Measurements from ENCODE around the gene TXNDC16. TPM values are rescaled to one million over a fixed set of nuclear protein-coding genes. Genes with fewer than 3 reads are reported as not detected.

The TXNDC16 gene
- total and polyA plus RNA-seq, 2 donors (not counting 3 experiments of a cell fraction or from before 2014, with no cell fraction given) = 2.3 to 4.5 TPM

DNA sequence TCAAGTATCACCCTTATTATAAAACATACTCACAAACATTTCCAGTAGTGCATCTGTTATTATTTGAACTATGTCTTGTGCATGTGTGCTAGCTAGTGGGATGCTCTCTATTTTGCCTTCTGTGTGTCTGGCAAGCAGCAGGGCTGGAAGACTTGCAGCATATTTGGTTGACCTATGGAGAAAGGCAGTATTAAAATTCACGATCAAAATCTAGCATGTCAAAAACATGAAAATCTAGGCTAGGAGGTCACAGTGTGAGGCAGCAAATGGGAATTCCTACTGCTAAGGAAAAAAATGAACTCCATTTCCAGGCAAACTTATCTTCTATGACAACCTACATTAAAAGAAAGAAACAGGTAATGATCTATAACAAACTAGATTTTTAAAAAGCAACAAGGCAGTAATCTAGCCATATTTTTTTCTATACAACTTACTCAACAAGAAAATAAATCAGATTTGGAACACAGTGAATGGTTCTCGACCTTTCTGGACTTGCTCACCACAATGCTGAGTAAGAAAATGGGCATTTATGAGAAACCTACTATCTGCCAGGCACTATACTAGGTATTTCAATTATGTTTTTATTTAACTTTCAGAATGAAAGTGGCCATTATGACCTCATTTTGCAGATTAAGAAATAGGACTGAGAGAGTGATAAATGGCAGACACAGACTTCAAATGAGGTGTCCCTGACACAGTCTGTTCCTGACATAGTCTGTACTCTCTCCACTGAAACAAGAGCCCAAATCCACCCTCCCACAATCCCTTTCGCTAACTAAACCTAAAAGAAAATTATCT, 96.8 kb downstream of the TXNDC16 start:
- no peak overlapping the region for H3K4me3 ChIP-seq (replicated peaks in 1 of 3; ENCODE audit: insufficient read depth in 1 of 3, low read depth in 1 of 3, low read length in 3 of 3)
- H3K36me3 ChIP-seq (ENCODE audit: control insufficient read depth in 2 of 2, extremely low read depth in 1 of 2, insufficient read depth in 2 of 2, low read length in 2 of 2) = no peaks in the 10 kb centered on the region
- ChIA-PET CTCF (interaction anchor here (1.5 kb wide), 1 partner anchor 851 kb away, joined by 3 read pairs; no protein-coding TSS in a partner anchor), POLR2A (no interaction called here)
- dilution Hi-C loops (cut with MboI; ENCODE audit: extremely low pct_ligation_motif_present, low sequenced_read_pairs) (no loop called here), intact Hi-C loops (cut with micrococcal nuclease) (no loop called here)
- no TSS peak for BruUV-seq (replicated peaks)
- DNase-seq (ENCODE audit: low read depth, low spot score) = no peak
- no peaks in the 10 kb centered on the region for H3K4me1 ChIP-seq (ENCODE audit: control insufficient read depth, extremely low read depth, insufficient read depth, low read length)
- no peak overlapping the region for H3K27ac ChIP-seq (ENCODE audit: insufficient read depth, low read depth, low read length)
- H3K27me3 ChIP-seq (ENCODE audit: control insufficient read depth in 2 of 2, insufficient read depth in 2 of 2, low read length in 2 of 2) = no peaks in the 10 kb centered on the region
- no peaks in the 10 kb centered on the region for H3K79me2 ChIP-seq (ENCODE audit: control insufficient read depth, insufficient read depth, low read length)
- no peak for FAIRE-seq
- no peaks in the 10 kb centered on the region for H3K9me3 ChIP-seq (replicated peaks; ENCODE audit: control insufficient read depth, insufficient read depth, low read length)
- no peak overlapping the region for H2AFZ ChIP-seq (ENCODE audit: low read depth, low read length)
- no peak overlapping the region for H3K9ac ChIP-seq (replicated peaks; ENCODE audit: extremely low read depth, insufficient read depth, low read length)
- H3K4me2 ChIP-seq (ENCODE audit: insufficient read depth, low read length) = no peak overlapping the region
- H4K20me1 ChIP-seq (replicated peaks; ENCODE audit: control insufficient read depth, extremely low read depth, insufficient read depth, low read length) = no peaks in the 10 kb centered on the region
- TF ChIP-seq FOS (IDR thresholded peaks at IDR 0.05; ENCODE audit: borderline replicate concordance, insufficient read depth, low read length) = no peak
- TF ChIP-seq POLR2AphosphoS5 (IDR thresholded peaks at IDR 0.05; ENCODE audit: insufficient read depth, low read depth, low read length) = no peak
- TF ChIP-seq, protein P1, sequence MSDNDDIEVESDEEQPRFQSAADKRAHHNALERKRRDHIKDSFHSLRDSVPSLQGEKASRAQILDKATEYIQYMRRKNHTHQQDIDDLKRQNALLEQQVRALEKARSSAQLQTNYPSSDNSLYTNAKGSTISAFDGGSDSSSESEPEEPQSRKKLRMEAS (IDR thresholded peaks at IDR 0.05; ENCODE audit: insufficient read depth, insufficient read length) = no peak
- no peak for TF ChIP-seq GATA2 (IDR thresholded peaks at IDR 0.05; ENCODE audit: insufficient read depth, insufficient read length, low read depth, low read length)
- TF ChIP-seq POLR2A (IDR thresholded peaks at IDR 0.05; ENCODE audit: low read depth, low read length) = no peak
- TF ChIP-seq MYC (IDR thresholded peaks at IDR 0.05; ENCODE audit: low read depth, low read length) = no peak
- H3K9me1 ChIP-seq (replicated peaks; ENCODE audit: control insufficient read depth, extremely low read depth, insufficient read depth, low read length) = no peaks in the 10 kb centered on the region

DNA sequence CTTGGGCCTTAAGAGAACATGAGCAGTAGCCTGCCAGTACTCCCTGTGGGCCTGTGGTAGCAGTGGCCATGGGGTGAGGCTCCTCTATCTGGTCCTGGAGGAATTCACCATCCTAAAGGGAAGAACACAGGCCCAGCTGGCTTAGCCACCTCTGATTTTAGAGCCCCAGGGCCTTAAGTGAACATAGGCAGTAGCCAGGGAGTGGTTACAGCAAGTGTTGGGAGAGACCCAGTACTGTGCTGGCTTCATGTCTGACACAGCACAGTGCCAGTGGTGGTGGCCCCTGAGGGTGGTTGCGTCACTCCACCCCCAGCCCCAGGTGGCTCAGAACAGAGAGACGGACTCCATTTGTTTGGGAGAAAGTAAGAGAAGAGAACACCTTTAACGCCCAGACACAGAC, 105.1 kb downstream of the TXNDC16 start:
- dilution Hi-C loops (cut with MboI; ENCODE audit: extremely low pct_ligation_motif_present, low sequenced_read_pairs) = no loop called here
- no peaks in the 10 kb centered on the region for H3K9me3 ChIP-seq (replicated peaks; ENCODE audit: control insufficient read depth, insufficient read depth, low read length)
- CTCF ChIA-PET = no interaction called here

More for the DNA sequence above, 105.1 kb downstream of the TXNDC16 start:
- no peak overlapping the region for H3K27ac ChIP-seq (ENCODE audit: insufficient read depth, low read depth, low read length)
- no peak for DNase-seq (ENCODE audit: low read depth, low spot score)
- H3K9me1 ChIP-seq (replicated peaks; ENCODE audit: control insufficient read depth, extremely low read depth, insufficient read depth, low read length) = no peaks in the 10 kb centered on the region
- H3K79me2 ChIP-seq (ENCODE audit: control insufficient read depth, insufficient read depth, low read length) = no peaks in the 10 kb centered on the region
- H2AFZ ChIP-seq (ENCODE audit: low read depth, low read length) = no peak overlapping the region
- intact Hi-C loops (cut with micrococcal nuclease) = no loop called here
- no peaks in the 10 kb centered on the region for H4K20me1 ChIP-seq (replicated peaks; ENCODE audit: control insufficient read depth, extremely low read depth, insufficient read depth, low read length)
- no peaks in the 10 kb centered on the region for H3K27me3 ChIP-seq (ENCODE audit: control insufficient read depth in 2 of 2, insufficient read depth in 2 of 2, low read length in 2 of 2)
- no peak overlapping the region for H3K9ac ChIP-seq (replicated peaks; ENCODE audit: extremely low read depth, insufficient read depth, low read length)
- no TSS peak for BruUV-seq (replicated peaks)
- no peak for TF ChIP-seq POLR2A (IDR thresholded peaks at IDR 0.05; ENCODE audit: low read depth, low read length)
- TF ChIP-seq, protein P2, sequence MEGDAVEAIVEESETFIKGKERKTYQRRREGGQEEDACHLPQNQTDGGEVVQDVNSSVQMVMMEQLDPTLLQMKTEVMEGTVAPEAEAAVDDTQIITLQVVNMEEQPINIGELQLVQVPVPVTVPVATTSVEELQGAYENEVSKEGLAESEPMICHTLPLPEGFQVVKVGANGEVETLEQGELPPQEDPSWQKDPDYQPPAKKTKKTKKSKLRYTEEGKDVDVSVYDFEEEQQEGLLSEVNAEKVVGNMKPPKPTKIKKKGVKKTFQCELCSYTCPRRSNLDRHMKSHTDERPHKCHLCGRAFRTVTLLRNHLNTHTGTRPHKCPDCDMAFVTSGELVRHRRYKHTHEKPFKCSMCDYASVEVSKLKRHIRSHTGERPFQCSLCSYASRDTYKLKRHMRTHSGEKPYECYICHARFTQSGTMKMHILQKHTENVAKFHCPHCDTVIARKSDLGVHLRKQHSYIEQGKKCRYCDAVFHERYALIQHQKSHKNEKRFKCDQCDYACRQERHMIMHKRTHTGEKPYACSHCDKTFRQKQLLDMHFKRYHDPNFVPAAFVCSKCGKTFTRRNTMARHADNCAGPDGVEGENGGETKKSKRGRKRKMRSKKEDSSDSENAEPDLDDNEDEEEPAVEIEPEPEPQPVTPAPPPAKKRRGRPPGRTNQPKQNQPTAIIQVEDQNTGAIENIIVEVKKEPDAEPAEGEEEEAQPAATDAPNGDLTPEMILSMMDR (IDR thresholded peaks at IDR 0.05; ENCODE audit: extremely low read depth in 1 of 2, insufficient read depth in 1 of 2, low read depth in 1 of 2, low read length in 2 of 2) = no peak
- no peak for TF ChIP-seq MYC (IDR thresholded peaks at IDR 0.05; ENCODE audit: low read depth, low read length)
- TF ChIP-seq FOS (IDR thresholded peaks at IDR 0.05; ENCODE audit: borderline replicate concordance, insufficient read depth, low read length) = no peak
- TF ChIP-seq GATA2 (IDR thresholded peaks at IDR 0.05; ENCODE audit: insufficient read depth, insufficient read length, low read depth, low read length) = no peak
- TF ChIP-seq POLR2AphosphoS5 (IDR thresholded peaks at IDR 0.05; ENCODE audit: insufficient read depth, low read depth, low read length) = no peak
- no peak for TF ChIP-seq EZH2 (IDR thresholded peaks at IDR 0.05; ENCODE audit: borderline replicate concordance, low read depth, low read length, severe bottlenecking)
- TF ChIP-seq, protein P1 (IDR thresholded peaks at IDR 0.05; ENCODE audit: insufficient read depth, insufficient read length) = no peak
- TF ChIP-seq JUN (IDR thresholded peaks at IDR 0.05; ENCODE audit: borderline replicate concordance, insufficient read depth, insufficient read length, low read depth) = no peak
- H3K4me3 ChIP-seq (replicated peaks in 1 of 3; ENCODE audit: insufficient read depth in 1 of 3, low read depth in 1 of 3, low read length in 3 of 3) = no peak overlapping the region
- no peaks in the 10 kb centered on the region for H3K36me3 ChIP-seq (ENCODE audit: control insufficient read depth in 2 of 2, extremely low read depth in 1 of 2, insufficient read depth in 2 of 2, low read length in 2 of 2)
- no peaks in the 10 kb centered on the region for H3K4me1 ChIP-seq (ENCODE audit: control insufficient read depth, extremely low read depth, insufficient read depth, low read length)
- FAIRE-seq = no peak
- POLR2A ChIA-PET = no interaction called here
- no peak overlapping the region for H3K4me2 ChIP-seq (ENCODE audit: insufficient read depth, low read length)
